ENCODE data around the gene LYPD6.

LYPD6 gene

GRCh38 chr2:149355716-149356422 is 25.5 kb downstream of the LYPD6 start (continued):
- TF ChIP-seq SALL2 (tag by site-specific recombination; IDR thresholded peaks at IDR 0.05; ENCODE audit: borderline replicate concordance) (no peak), ZNF585B (tag by site-specific recombination; IDR thresholded peaks at IDR 0.05) (no peak), SP2 (tag by site-specific recombination; IDR thresholded peaks at IDR 0.05) (no peak)

GRCh38 chr2:149357058-149357457 is 26.7 kb downstream of the LYPD6 start:
- H3K4me1 ChIP-seq (ENCODE audit: control insufficient read depth, insufficient read depth, low read length) = no peaks in the 10 kb centered on the region
- no peaks in the 10 kb centered on the region for H3K9me3 ChIP-seq (ENCODE audit: control insufficient read depth, insufficient read depth, low read depth, low read length)
- no peaks in the 10 kb centered on the region for H3K36me3 ChIP-seq (ENCODE audit: control insufficient read depth in 2 of 2, insufficient read depth in 1 of 2, low read length in 2 of 2)
- CTCF ChIA-PET = interaction anchor here (0.6 kb wide), 1 partner anchor 714 kb away, joined by 3 read pairs; no protein-coding TSS in a partner anchor
- TF ChIP-seq ZSCAN4 (tag by site-specific recombination; IDR thresholded peaks at IDR 0.05) = no peak
- TF ChIP-seq ZNF248 (tag by site-specific recombination; IDR thresholded peaks at IDR 0.05) = no peak
- 0 out of 2 replicates have a peak, but pooled peaks have one; percentile 43 for TF ChIP-seq FEZF1 (tag by site-specific recombination; IDR thresholded peaks at IDR 0.05)
- TF ChIP-seq PRDM6 (tag by site-specific recombination; IDR thresholded peaks at IDR 0.05) = peak; percentile 93
- no peak overlapping the region for H3K27ac ChIP-seq (ENCODE audit: extremely low read depth, low read depth, low read length)
- H3K4me3 ChIP-seq (ENCODE audit: low read depth, low read length) = no peak overlapping the region
- POLR2A ChIA-PET = no interaction called here

- Histone ChIP-seq H3K36me3 (ENCODE audit: control insufficient read depth in 2 of 2, insufficient read depth in 1 of 2, low read length in 2 of 2) (no peaks in the 10 kb centered on the region), H3K9me3 (ENCODE audit: control insufficient read depth, insufficient read depth, low read depth, low read length) (no peaks in the 10 kb centered on the region), H3K4me1 (ENCODE audit: control insufficient read depth, insufficient read depth, low read length) (no peaks in the 10 kb centered on the region), H3K27ac (ENCODE audit: extremely low read depth, low read depth, low read length) (no peak overlapping the region), H3K4me3 (ENCODE audit: low read depth, low read length) (no peak overlapping the region)
- CTCF ChIA-PET = no interaction called here
- POLR2A ChIA-PET = no interaction called here
- TF ChIP-seq TCF7L2 (IDR thresholded peaks at IDR 0.05; ENCODE audit: borderline replicate concordance, low read depth, low read length) (no peak), ZNF155 (tag by site-specific recombination; IDR thresholded peaks at IDR 0.05) (no peak), ZNF518A (tag by site-specific recombination; conservative IDR thresholded peaks at IDR 0.05; ENCODE audit: low read depth) (no peak), ZNF214 (tag by site-specific recombination; IDR thresholded peaks at IDR 0.05; ENCODE audit: borderline replicate concordance) (no peak), ZNF837 (tag by site-specific recombination; IDR thresholded peaks at IDR 0.05) (no peak), EGR2 (tag by site-specific recombination; IDR thresholded peaks at IDR 0.05; ENCODE audit: low read depth) (no peak), HOXD13 (CRISPR knock-in tag; IDR thresholded peaks at IDR 0.05; ENCODE audit: borderline replicate concordance) (no peak), MYNN (tag by site-specific recombination; IDR thresholded peaks at IDR 0.05; ENCODE audit: borderline replicate concordance) (no peak), GFI1B (tag by site-specific recombination; IDR thresholded peaks at IDR 0.05) (no peak), KLF8 (tag by site-specific recombination; IDR thresholded peaks at IDR 0.05) (no peak), ZBTB44 (tag by site-specific recombination; IDR thresholded peaks at IDR 0.05) (no peak), YY2 (tag by site-specific recombination; IDR thresholded peaks at IDR 0.05) (no peak), ZNF341 (tag by site-specific recombination; IDR thresholded peaks at IDR 0.05; ENCODE audit: low read depth) (no peak), ZNF157 (tag by site-specific recombination; IDR thresholded peaks at IDR 0.05) (no peak), ZNF701 (tag by site-specific recombination; IDR thresholded peaks at IDR 0.05) (no peak), ZNF560 (tag by site-specific recombination; IDR thresholded peaks at IDR 0.05; ENCODE audit: borderline replicate concordance) (no peak), ZNF24 (tag by site-specific recombination; IDR thresholded peaks at IDR 0.05) (no peak), ZNF548 (tag by site-specific recombination; IDR thresholded peaks at IDR 0.05) (no peak)
These were observed 29.7 kb downstream of the LYPD6 start for GRCh38 chr2:149360106-149360505.
